Ovary (tissue), 9 donors: ENCODE data around the gene KXD1. TPM values are rescaled to one million over a fixed set of nuclear protein-coding genes. Genes with fewer than 3 reads are reported as not detected.

ENCODE experiments used
- DNase-seq, 5 donors: peaks; one replicate each; pipeline ENCODE4 v3.0.0-alpha.2; 2019 to 2020
- H3K27ac ChIP-seq, 2 donors: fragments of 200-600 bp; one replicate each; pipeline versions ENCODE4 v1.5.1 to v1.8.0; 2019 to 2022
- H3K27me3 ChIP-seq: fragments of 200-600 bp; one replicate; pipeline ENCODE4 v1.8.0; 2022
- H3K36me3 ChIP-seq: fragments of 200-600 bp; sonication (generic); one replicate; pipeline ENCODE4 v1.5.1; 2019
- H3K4me1 ChIP-seq: one replicate; pipeline ENCODE4 v1.8.1; 2013; ENCODE audit warnings: mild to moderate bottlenecking, moderate library complexity; ENCODE audit not compliant: insufficient read depth
- H3K4me3 ChIP-seq: fragments of 200-600 bp; sonication (generic); one replicate; pipeline ENCODE4 v1.5.1; 2017
- H3K9me3 ChIP-seq, 2 donors: fragments of 200-600 bp in 1 of 2; sonication (generic) in 1 of 2; one replicate each; pipeline versions ENCODE4 v1.5.1 to v1.8.1; 2013 to 2019; ENCODE audit warnings: mild to moderate bottlenecking in 1 of 2, moderate library complexity in 1 of 2
- EP300 ChIP-seq: sonication (generic); formaldehyde crosslinking; IDR thresholded peaks from one replicate; pipeline ENCODE4 v1.6.1; 2017; ENCODE audit warnings: antibody characterized with exemption
- POLR2A ChIP-seq: fragments of 450-650 bp; IDR thresholded peaks from one replicate; pipeline ENCODE4 v1.6.1; 2017; ENCODE audit warnings: antibody characterized with exemption, mild to moderate bottlenecking, moderate library complexity
- WGBS, 3 donors: extraction: QIAGEN DNeasy Blood & Tissue Kit in 1 of 3; methylation state at CpG; one replicate each; pipeline versions ENCODE4 v1.1.5 to v1.1.7; 2013 to 2017; 5-methylcytosine and 5-hydroxymethylcytosine counted together
- intact Hi-C, 4 donors: fragments of 100-400 bp; cut with DNase I; formaldehyde crosslinking; loops; one replicate each; pipeline versions ENCODE4 v1.11.0 to v1.15.1; 2022 to 2023
- polyA plus RNA-seq, 2 donors: library from polyadenylated mRNA; stranded (reverse); fragments of 200-250 nt in 1 of 2; fragments of 350-450 nt in 1 of 2; fragmentation: Illumina TruSeq in 1 of 2; extraction: RNeasy Lipid Tissue Mini Kit (QIAGEN cat#74804) in 1 of 2; gene quantifications; one replicate each; pipeline ENCODE4 v1.2.3, GENCODE V29; 2013 to 2014
- total RNA-seq, 7 donors: library from RNA; depleted of rRNA in 2 of 7; stranded (reverse); fragments of >200 nt in 2 of 7; fragmentation: NEBNext Ultra II Directional in 3 of 7; extraction: Animal tissue kit (Norgen Biotek cat#: 25700) in 3 of 7; gene quantifications; one replicate each; pipeline versions ENCODE4 v1.1.0 to v1.2.4, GENCODE V29; 2016 to 2023
- TF ChIP-seq, protein P1 (sequence below), 3 donors: fragments of 450-650 bp in 2 of 3; fragments of 200-600 bp in 1 of 3; IDR thresholded peaks; one replicate each; pipeline versions ENCODE4 v1.5.1 to v1.8.0; 2016 to 2022; ENCODE audit warnings: antibody characterized with exemption in 3 of 3, mild to moderate bottlenecking in 1 of 3
- donor health status: DM: no; HTN: no; CAD: no; lungs with moderate emphysema.
- donor health status: DM: no; HTN: no; CAD: no.
- donor health status: Bipolar disorder and iron deficiency.
- donor health status: DM: yes; HTN: yes; CAD: no.
- donor health status: DM: no; HTN: no; CAD: no.
- donor health status: DM: yes; HTN: yes; CAD: no.

Gene KXD1
- total and polyA plus RNA-seq, 9 donors = 52.0 to 78.3 (median 65.9) TPM

DNA sequence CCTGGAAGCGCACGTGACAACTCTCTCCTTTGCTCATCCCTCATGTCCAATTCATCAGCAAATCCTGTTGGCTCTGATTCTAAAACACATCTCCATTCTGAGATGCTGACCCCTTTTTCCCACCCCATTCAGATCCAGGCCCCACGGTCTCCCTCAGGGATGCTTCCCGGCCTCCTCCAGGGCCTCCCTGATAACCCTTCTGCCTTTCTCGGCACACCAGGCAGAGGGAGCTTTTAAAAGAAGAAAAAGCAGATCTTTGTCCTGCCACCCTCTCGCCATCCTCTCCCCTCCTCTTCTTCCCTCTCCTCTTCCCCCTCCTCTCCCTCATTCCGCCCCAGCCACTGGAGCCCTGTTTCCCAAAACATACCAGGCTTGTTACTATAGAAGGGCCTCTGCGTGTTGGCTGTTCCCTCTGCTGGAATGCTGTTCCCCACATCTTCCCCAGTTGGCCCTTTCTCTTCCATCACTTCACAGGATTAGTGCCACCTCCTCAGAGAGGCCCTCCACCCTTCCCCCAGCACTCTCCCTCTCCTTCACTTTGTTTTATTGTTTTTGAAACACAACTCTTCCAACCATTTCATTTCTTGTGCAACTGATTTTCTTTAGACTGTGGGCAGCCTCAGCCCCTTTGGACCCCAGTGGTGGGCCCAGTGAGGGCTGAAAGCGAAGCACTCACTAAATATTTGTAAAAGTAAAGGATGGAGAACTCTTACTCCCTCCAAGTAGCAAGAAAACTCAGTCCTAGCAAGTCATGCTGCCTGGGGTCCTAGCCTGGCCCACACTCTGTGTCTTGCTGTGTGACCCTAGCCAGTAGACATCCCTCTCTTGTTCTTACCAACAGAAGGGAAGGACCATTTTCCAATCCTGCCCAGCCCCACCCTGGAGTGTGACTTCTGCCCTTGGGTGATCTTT is 51.4 kb downstream of the KXD1 start:
- Histone ChIP-seq H3K4me3 (no peak overlapping the region), H3K36me3 (no peaks in the 10 kb centered on the region), H3K4me1 (peaks cover 3% of the 10 kb centered on the region), H3K27ac (no peak overlapping the region), H3K27me3 (peaks cover 9% of the 10 kb centered on the region), H3K9me3 (no peaks in the 10 kb centered on the region)
- no peak for DNase-seq
- no peak for TF ChIP-seq POLR2A
- TF ChIP-seq EP300 = no peak
- TF ChIP-seq, protein P1, sequence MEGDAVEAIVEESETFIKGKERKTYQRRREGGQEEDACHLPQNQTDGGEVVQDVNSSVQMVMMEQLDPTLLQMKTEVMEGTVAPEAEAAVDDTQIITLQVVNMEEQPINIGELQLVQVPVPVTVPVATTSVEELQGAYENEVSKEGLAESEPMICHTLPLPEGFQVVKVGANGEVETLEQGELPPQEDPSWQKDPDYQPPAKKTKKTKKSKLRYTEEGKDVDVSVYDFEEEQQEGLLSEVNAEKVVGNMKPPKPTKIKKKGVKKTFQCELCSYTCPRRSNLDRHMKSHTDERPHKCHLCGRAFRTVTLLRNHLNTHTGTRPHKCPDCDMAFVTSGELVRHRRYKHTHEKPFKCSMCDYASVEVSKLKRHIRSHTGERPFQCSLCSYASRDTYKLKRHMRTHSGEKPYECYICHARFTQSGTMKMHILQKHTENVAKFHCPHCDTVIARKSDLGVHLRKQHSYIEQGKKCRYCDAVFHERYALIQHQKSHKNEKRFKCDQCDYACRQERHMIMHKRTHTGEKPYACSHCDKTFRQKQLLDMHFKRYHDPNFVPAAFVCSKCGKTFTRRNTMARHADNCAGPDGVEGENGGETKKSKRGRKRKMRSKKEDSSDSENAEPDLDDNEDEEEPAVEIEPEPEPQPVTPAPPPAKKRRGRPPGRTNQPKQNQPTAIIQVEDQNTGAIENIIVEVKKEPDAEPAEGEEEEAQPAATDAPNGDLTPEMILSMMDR (IDR thresholded peaks at IDR 0.05) = no peak
- intact Hi-C loops = no loop called here
- 44 to 49% (median 48%) methylated on average over 9 of the region's 9 CpGs for WGBS, 3 donors

DNA sequence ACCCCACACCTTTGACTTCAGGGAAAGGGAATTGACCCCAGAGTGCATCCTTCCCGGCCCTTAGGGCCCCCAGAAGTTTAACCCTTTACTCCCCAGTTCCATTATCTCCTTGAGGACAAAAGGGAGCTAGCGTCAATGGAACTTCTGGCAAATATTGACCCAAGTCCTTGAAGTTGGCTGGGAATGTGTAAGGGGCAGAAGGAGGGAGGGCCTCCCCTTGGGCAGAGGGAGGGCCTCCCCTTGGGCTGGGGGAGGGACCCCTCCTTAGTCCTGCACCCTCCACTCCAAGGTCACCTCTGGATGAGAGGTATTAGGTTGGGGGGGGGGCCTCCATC is 52.0 kb downstream of the KXD1 start:
- Histone ChIP-seq H3K9me3 (no peaks in the 10 kb centered on the region), H3K4me1 (peaks cover 3% of the 10 kb centered on the region), H3K27ac (no peak overlapping the region), H3K36me3 (no peaks in the 10 kb centered on the region), H3K4me3 (no peak overlapping the region), H3K27me3 (peaks cover 9% of the 10 kb centered on the region)
- DNase-seq = no peak
- WGBS, 3 donors = 26 to 37% (median 30%) methylated on average over 2 of the region's 2 CpGs
- intact Hi-C loops = no loop called here
- TF ChIP-seq, protein P1 (IDR thresholded peaks at IDR 0.05) = no peak
- TF ChIP-seq EP300 (no peak), POLR2A (no peak)

DNA sequence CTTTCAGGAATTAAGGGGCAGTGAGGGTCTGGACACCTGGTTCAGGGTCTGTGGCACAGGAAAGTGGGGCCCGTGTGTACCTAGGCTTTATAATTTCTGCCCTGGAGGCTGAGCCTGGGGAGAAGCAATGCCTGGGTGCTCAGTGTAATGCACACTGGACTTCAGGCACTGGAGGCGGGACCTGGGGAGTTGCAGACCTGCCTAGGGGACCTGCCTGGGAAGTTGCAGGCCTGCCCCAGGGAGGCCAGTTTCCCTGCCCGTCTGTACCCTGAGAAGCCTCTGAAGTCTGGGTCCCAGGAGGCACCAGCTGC is 52.5 kb downstream of the KXD1 start:
- WGBS, 3 donors = 41 to 49% methylated on average over 3 of the region's 3 CpGs; no CpG with 5 or more reads in 1 of the 3 donors
- H3K27me3 ChIP-seq = peaks cover 9% of the 10 kb centered on the region
- H3K36me3 ChIP-seq = no peaks in the 10 kb centered on the region
- peaks cover 3% of the 10 kb centered on the region for H3K4me1 ChIP-seq
- H3K27ac ChIP-seq = no peak overlapping the region
- TF ChIP-seq POLR2A (no peak), EP300 (no peak)
- TF ChIP-seq, protein P1 (IDR thresholded peaks at IDR 0.05) = no peak
- DNase-seq = no peak
- no peak overlapping the region for H3K4me3 ChIP-seq
- intact Hi-C loops = no loop called here
- no peaks in the 10 kb centered on the region for H3K9me3 ChIP-seq

DNA sequence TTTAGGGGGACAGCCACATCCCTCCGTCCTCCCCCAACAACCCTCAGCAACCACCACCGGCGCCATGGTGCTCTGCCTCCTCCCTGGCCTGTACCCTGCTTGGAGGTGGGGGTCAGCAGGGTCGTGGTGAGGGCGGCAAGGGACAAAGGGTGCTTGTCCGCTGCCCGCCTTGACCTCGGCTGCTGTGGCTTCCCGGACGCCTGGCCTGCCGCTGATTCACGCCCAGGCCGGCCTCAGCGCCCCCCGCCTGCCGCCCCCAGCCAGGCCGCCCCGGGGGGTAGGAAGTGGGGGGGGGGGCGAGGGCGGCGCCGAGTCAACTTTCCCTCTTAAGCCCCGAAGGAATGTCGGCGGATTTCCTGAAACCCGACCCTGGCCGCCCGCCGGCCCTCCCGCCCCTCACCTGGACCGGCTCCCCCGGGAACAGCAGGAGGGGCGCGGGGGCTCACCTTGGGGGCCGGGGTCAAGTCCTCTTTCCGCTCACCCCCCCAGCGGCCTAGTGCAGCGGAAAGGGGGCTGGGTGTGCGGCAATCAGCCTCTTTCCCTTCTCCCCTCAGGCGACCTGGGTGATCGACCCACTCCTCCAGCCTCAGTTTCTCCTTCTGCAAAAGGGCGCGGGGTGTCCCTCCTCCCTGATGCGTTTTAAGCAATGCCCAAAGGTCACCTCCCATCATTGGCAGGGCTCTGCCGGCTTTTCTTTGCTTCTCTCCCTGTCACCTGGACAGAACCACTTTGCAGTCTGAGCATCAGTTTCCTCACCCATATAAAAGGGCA is 53.1 kb downstream of the KXD1 start:
- peaks cover 9% of the 10 kb centered on the region for H3K27me3 ChIP-seq
- H3K9me3 ChIP-seq = no peaks in the 10 kb centered on the region
- no peak overlapping the region for H3K4me3 ChIP-seq
- H3K27ac ChIP-seq = no peak overlapping the region
- 7% methylated on average over 29 to 45 of the region's 45 CpGs for WGBS, 3 donors
- DNase-seq = no peak
- TF ChIP-seq EP300 (no peak), POLR2A (no peak)
- TF ChIP-seq, protein P1 (IDR thresholded peaks at IDR 0.05) = no peak
- intact Hi-C loops = no loop called here
- H3K4me1 ChIP-seq = peaks cover 3% of the 10 kb centered on the region
- H3K36me3 ChIP-seq = no peaks in the 10 kb centered on the region
